Loucy (cell line): Measurements from ENCODE around the gene ADM2.

ENCODE experiments used
- H2AFZ ChIP-seq: fragments of 200-600 bp; sonication (generic); 2 replicates; pipeline ENCODE4 v1.6.0; 2016; ENCODE audit warnings: antibody characterized with exemption, mild to moderate bottlenecking, low read length, moderate library complexity
- H3F3A ChIP-seq: fragments of 200-600 bp; 2 replicates; pipeline ENCODE4 v1.6.0; 2016; ENCODE audit warnings: antibody characterized with exemption, low read depth, mild to moderate bottlenecking
- H3K27me3 ChIP-seq: fragments of 200-600 bp; sonication (generic); 2 replicates; pipeline ENCODE4 v1.6.1; 2014; ENCODE audit warnings: low read length, mild to moderate bottlenecking; ENCODE audit not compliant: insufficient read depth, poor library complexity, severe bottlenecking
- H3K36me3 ChIP-seq: fragments of 200-600 bp; sonication (generic); 2 replicates; pipeline ENCODE4 v1.6.1; 2016; ENCODE audit warnings: low read length; ENCODE audit not compliant: insufficient read depth
- H3K4me1 ChIP-seq: fragments of 200-600 bp; sonication (generic); 2 replicates; pipeline ENCODE4 v1.5.1; 2014; ENCODE audit warnings: low read length, mild to moderate bottlenecking; ENCODE audit not compliant: insufficient read depth, poor library complexity, severe bottlenecking
- H3K4me2 ChIP-seq: fragments of 200-600 bp; sonication (generic); 2 replicates; pipeline ENCODE4 v1.6.0; 2014; ENCODE audit warnings: antibody characterized with exemption, low read length, low read depth, mild to moderate bottlenecking; ENCODE audit not compliant: poor library complexity, severe bottlenecking
- H3K4me3 ChIP-seq: fragments of 200-600 bp; sonication (generic); 2 replicates; pipeline ENCODE4 v1.5.1; 2014; ENCODE audit warnings: low read length, mild to moderate bottlenecking, mixed read lengths; ENCODE audit not compliant: poor library complexity, severe bottlenecking
- H3K79me2 ChIP-seq: fragments of 200-600 bp; sonication (generic); 2 replicates; pipeline ENCODE4 v1.6.1; 2014; ENCODE audit warnings: low read length; ENCODE audit not compliant: insufficient read depth
- H3K9ac ChIP-seq: fragments of 200-600 bp; sonication (generic); 2 replicates; pipeline ENCODE4 v1.6.0; 2014; ENCODE audit warnings: mild to moderate bottlenecking, low read depth, low read length, moderate library complexity; ENCODE audit not compliant: poor library complexity, severe bottlenecking
- H3K9me2 ChIP-seq: fragments of 200-600 bp; sonication (generic); replicated peaks from 2 replicates; pipeline ENCODE4 v1.6.1; 2016; ENCODE audit warnings: low read depth, low read length, mixed read lengths
- H3K9me3 ChIP-seq: fragments of 200-600 bp; sonication (generic); 2 replicates; pipeline ENCODE4 v1.6.1; 2014; ENCODE audit warnings: mild to moderate bottlenecking, antibody characterized with exemption, low read length, low read depth; ENCODE audit not compliant: insufficient read depth
- H4K20me1 ChIP-seq: fragments of 200-600 bp; sonication (generic); 2 replicates; pipeline ENCODE4 v1.6.0; 2014; ENCODE audit warnings: antibody characterized with exemption, low read length, mild to moderate bottlenecking; ENCODE audit not compliant: insufficient read depth, poor library complexity, severe bottlenecking
- CTCF ChIP-seq: fragments of 200-600 bp; sonication (generic); conservative IDR thresholded peaks from 2 replicates; pipeline ENCODE4 v1.5.1; 2014; ENCODE audit warnings: mild to moderate bottlenecking, antibody characterized with exemption, low read length
- EZH2phosphoT487 ChIP-seq: fragments of 200-600 bp; IDR thresholded peaks from 2 replicates; pipeline ENCODE4 v1.6.1; 2018; ENCODE audit warnings: antibody characterized with exemption, mild to moderate bottlenecking, moderate library complexity, borderline replicate concordance

Gene ADM2

GRCh38 chr22:50489363-50490243 lies 8.3 kb downstream of the ADM2 start:
- no peaks in the 10 kb centered on the region for H3K9me2 ChIP-seq
- no peak overlapping the region for H2AFZ ChIP-seq
- H3K4me2 ChIP-seq, result no peak overlapping the region
- H3K4me3 ChIP-seq, result no peak overlapping the region
- no peaks in the 10 kb centered on the region for H4K20me1 ChIP-seq
- TF ChIP-seq EZH2phosphoT487 (no peak), CTCF (no peak)
- no peaks in the 10 kb centered on the region for H3K9me3 ChIP-seq
- peaks cover 3% of the 10 kb centered on the region for H3K4me1 ChIP-seq
- H3K27me3 ChIP-seq, result no peaks in the 10 kb centered on the region
- H3K9ac ChIP-seq, result no peak overlapping the region
- H3K79me2 ChIP-seq, result no peaks in the 10 kb centered on the region
- H3K36me3 ChIP-seq, result no peaks in the 10 kb centered on the region
- no peaks in the 10 kb centered on the region for H3F3A ChIP-seq

GRCh38 chr22:50490531-50491308 lies 9.4 kb downstream of the ADM2 start:
- Histone ChIP-seq H3K4me3 (no peak overlapping the region), H3K4me2 (no peak overlapping the region), H3K9me3 (no peaks in the 10 kb centered on the region), H3K9me2 (no peaks in the 10 kb centered on the region), H3K27me3 (no peaks in the 10 kb centered on the region), H2AFZ (no peak overlapping the region; the same call in 1 of the 2 replicates), H3F3A (no peaks in the 10 kb centered on the region), H3K36me3 (no peaks in the 10 kb centered on the region), H3K4me1 (no peaks in the 10 kb centered on the region), H3K9ac (no peak overlapping the region), H4K20me1 (no peaks in the 10 kb centered on the region), H3K79me2 (no peaks in the 10 kb centered on the region)
- TF ChIP-seq CTCF (no peak), EZH2phosphoT487 (no peak)

GRCh38 chr22:50497093-50497492 lies 15.8 kb downstream of the ADM2 start:
- no peaks in the 10 kb centered on the region for H3K79me2 ChIP-seq
- TF ChIP-seq CTCF (no peak), EZH2phosphoT487 (no peak)
- H3K9ac ChIP-seq, result no peak overlapping the region
- H3K4me3 ChIP-seq, result no peak overlapping the region
- no peaks in the 10 kb centered on the region for H4K20me1 ChIP-seq
- H3K4me2 ChIP-seq, result no peak overlapping the region
- no peaks in the 10 kb centered on the region for H3F3A ChIP-seq
- no peak overlapping the region for H2AFZ ChIP-seq
- no peaks in the 10 kb centered on the region for H3K4me1 ChIP-seq
- H3K9me2 ChIP-seq, result no peaks in the 10 kb centered on the region
- H3K36me3 ChIP-seq, result no peaks in the 10 kb centered on the region
- H3K27me3 ChIP-seq, result no peaks in the 10 kb centered on the region
- no peaks in the 10 kb centered on the region for H3K9me3 ChIP-seq
